GM23338 (cell line): ENCODE results near the gene GGA1. TPM values are rescaled to one million over a fixed set of nuclear protein-coding genes. Genes with fewer than 3 reads are reported as not detected.

Experiments used
- ATAC-seq: fragments of 200-7000 bp; cut with Tn5 transposase; 3 replicates; pipeline ENCODE4 v1.9.1; 2020
- DNase-seq: peaks from one replicate; pipeline ENCODE4 v3.0.0-alpha.2; 2015; ENCODE audit warnings: low spot score
- H2AFZ ChIP-seq: fragments of 200-600 bp; sonication (generic); 2 replicates; pipeline ENCODE4 v1.8.0; 2016; ENCODE audit warnings: antibody characterized with exemption, mild to moderate bottlenecking, moderate library complexity
- H3F3A ChIP-seq: fragments of 200-600 bp; sonication (generic); replicated peaks from 2 replicates; pipeline ENCODE4 v1.8.0; 2017; ENCODE audit warnings: antibody characterized with exemption, mixed run types, low read depth
- H3K27ac ChIP-seq: fragments of 200-600 bp; sonication (generic); 2 replicates; pipeline ENCODE4 v1.6.1; 2016; ENCODE audit warnings: low read depth
- H3K27me3 ChIP-seq: fragments of 200-600 bp; sonication (generic); 2 replicates; pipeline ENCODE4 v1.8.0; 2016; ENCODE audit warnings: mild to moderate bottlenecking, mixed run types, moderate library complexity; ENCODE audit not compliant: insufficient read depth
- H3K36me3 ChIP-seq: fragments of 200-600 bp; sonication (generic); 2 replicates; pipeline ENCODE4 v1.8.0; 2016; ENCODE audit warnings: mild to moderate bottlenecking; ENCODE audit not compliant: insufficient read depth
- H3K4me1 ChIP-seq: fragments of 200-600 bp; sonication (generic); 2 replicates; pipeline ENCODE4 v1.8.0; 2016; ENCODE audit warnings: mild to moderate bottlenecking, moderate library complexity; ENCODE audit not compliant: insufficient read depth
- H3K4me2 ChIP-seq: fragments of 200-600 bp; sonication (generic); 2 replicates; pipeline ENCODE4 v1.7.1; 2017; ENCODE audit warnings: mixed run types
- H3K4me3 ChIP-seq: fragments of 200-600 bp; sonication (generic); 2 replicates; pipeline ENCODE4 v1.6.1; 2016; ENCODE audit warnings: mixed run types
- H3K79me2 ChIP-seq: fragments of 200-600 bp; sonication (generic); replicated peaks from 2 replicates; pipeline ENCODE4 v1.8.0; 2017; ENCODE audit warnings: mild to moderate bottlenecking; ENCODE audit not compliant: insufficient read depth
- H3K9me2 ChIP-seq: fragments of 200-600 bp; sonication (generic); 2 replicates; pipeline ENCODE4 v1.8.0; 2017; ENCODE audit not compliant: insufficient read depth
- H4K20me1 ChIP-seq: fragments of 200-600 bp; sonication (generic); replicated peaks from 2 replicates; pipeline ENCODE4 v1.8.0; 2017; ENCODE audit warnings: mild to moderate bottlenecking; ENCODE audit not compliant: insufficient read depth
- H3K27ac Mint-ChIP-seq: 2 replicates; pipeline ENCODE4 v1.8.0; 2020; ENCODE audit warnings: inconsistent platforms, mild to moderate bottlenecking, moderate library complexity, mixed read lengths
- H3K27me3 Mint-ChIP-seq: 3 replicates; pipeline ENCODE4 v1.8.0; 2022; ENCODE audit warnings: low read depth, mild to moderate bottlenecking, moderate library complexity, mixed read lengths, inconsistent platforms; ENCODE audit not compliant: insufficient read depth, poor library complexity
- H3K36me3 Mint-ChIP-seq: 3 replicates; pipeline ENCODE4 v1.8.0; 2021; ENCODE audit warnings: low read depth, mild to moderate bottlenecking, inconsistent platforms, moderate library complexity, mixed read lengths
- H3K4me1 Mint-ChIP-seq: 3 replicates; pipeline ENCODE4 v1.8.0; 2020; ENCODE audit warnings: mild to moderate bottlenecking, inconsistent platforms, mixed read lengths
- H3K4me3 Mint-ChIP-seq: 3 replicates; pipeline ENCODE4 v1.8.0; 2021; ENCODE audit warnings: moderate library complexity, mild to moderate bottlenecking, inconsistent platforms, mixed read lengths
- H3K9me3 Mint-ChIP-seq: 3 replicates; pipeline ENCODE4 v1.8.0; 2020; ENCODE audit warnings: moderate library complexity, mild to moderate bottlenecking, inconsistent platforms, mixed read lengths
- EZH2phosphoT487 ChIP-seq: fragments of 200-600 bp; sonication (generic); IDR thresholded peaks from one replicate; pipeline ENCODE4 v1.8.1; 2018; ENCODE audit warnings: antibody characterized with exemption; ENCODE audit not compliant: unreplicated experiment
- JUNB ChIP-seq: IDR thresholded peaks from one replicate; pipeline ENCODE4 v1.6.1; 2016; ENCODE audit warnings: antibody characterized with exemption; ENCODE audit not compliant: unreplicated experiment
- POLR2AphosphoS5 ChIP-seq: IDR thresholded peaks from 2 replicates; pipeline ENCODE4 v1.6.1; 2016; ENCODE audit warnings: antibody characterized with exemption, low read depth
- REST ChIP-seq: IDR thresholded peaks from one replicate; pipeline ENCODE4 v1.6.1; 2018; ENCODE audit warnings: antibody characterized with exemption; ENCODE audit not compliant: unreplicated experiment
- ZNF114 ChIP-seq: fragments of 250-450 bp; sonication (Bioruptor Pico); IDR thresholded peaks from 2 replicates; pipeline ENCODE4 v1.5.0; 2020; ENCODE audit warnings: mild to moderate bottlenecking, moderate library complexity
- ZNF462 ChIP-seq: fragments of 250-450 bp; sonication (Bioruptor Pico); IDR thresholded peaks from 2 replicates; pipeline ENCODE4 v1.5.0; 2020; ENCODE audit warnings: mild to moderate bottlenecking, moderate library complexity
- polyA plus RNA-seq: library from polyadenylated mRNA; unstranded; fragments of >200 nt; fragmentation: Nextera tagmentation; extraction: Ambion mirVana; gene quantifications from 2 replicates; pipeline ENCODE4 v1.2.1, GENCODE V29; 2016
- total RNA-seq: library from RNA; depleted of rRNA; stranded (reverse); fragments of >200 nt; shearing (Covaris generic); gene quantifications from 2 replicates; pipeline ENCODE4 v1.2.3, GENCODE V29; 2014
- TF ChIP-seq, protein P1 (sequence below), 2 experiments: fragments of 200-600 bp in 1 of 2; sonication (generic) in 1 of 2; conservative IDR thresholded peaks; 2 replicates each; pipeline versions ENCODE4 v1.5.1 to v1.6.1; 2016 to 2017; ENCODE audit warnings: antibody characterized with exemption in 2 of 2, low read depth in 2 of 2, mild to moderate bottlenecking in 2 of 2, moderate library complexity in 1 of 2

GGA1 gene
- total and polyA plus RNA-seq, 2 experiments from 2014 or later, result 36.9 to 57.1 TPM

- no peak for TF ChIP-seq ZNF462 (CRISPR knock-in tag)
- no peak for TF ChIP-seq POLR2AphosphoS5
- TF ChIP-seq, protein P1, sequence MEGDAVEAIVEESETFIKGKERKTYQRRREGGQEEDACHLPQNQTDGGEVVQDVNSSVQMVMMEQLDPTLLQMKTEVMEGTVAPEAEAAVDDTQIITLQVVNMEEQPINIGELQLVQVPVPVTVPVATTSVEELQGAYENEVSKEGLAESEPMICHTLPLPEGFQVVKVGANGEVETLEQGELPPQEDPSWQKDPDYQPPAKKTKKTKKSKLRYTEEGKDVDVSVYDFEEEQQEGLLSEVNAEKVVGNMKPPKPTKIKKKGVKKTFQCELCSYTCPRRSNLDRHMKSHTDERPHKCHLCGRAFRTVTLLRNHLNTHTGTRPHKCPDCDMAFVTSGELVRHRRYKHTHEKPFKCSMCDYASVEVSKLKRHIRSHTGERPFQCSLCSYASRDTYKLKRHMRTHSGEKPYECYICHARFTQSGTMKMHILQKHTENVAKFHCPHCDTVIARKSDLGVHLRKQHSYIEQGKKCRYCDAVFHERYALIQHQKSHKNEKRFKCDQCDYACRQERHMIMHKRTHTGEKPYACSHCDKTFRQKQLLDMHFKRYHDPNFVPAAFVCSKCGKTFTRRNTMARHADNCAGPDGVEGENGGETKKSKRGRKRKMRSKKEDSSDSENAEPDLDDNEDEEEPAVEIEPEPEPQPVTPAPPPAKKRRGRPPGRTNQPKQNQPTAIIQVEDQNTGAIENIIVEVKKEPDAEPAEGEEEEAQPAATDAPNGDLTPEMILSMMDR (conservative IDR thresholded peaks at IDR 0.05; ENCODE audit: low read depth in 2 of 2), result no peak
- no peak for TF ChIP-seq JUNB
These were observed 51.5 kb downstream of the GGA1 start (continued) for GRCh38 chr22:37659897-37660708.

DNA sequence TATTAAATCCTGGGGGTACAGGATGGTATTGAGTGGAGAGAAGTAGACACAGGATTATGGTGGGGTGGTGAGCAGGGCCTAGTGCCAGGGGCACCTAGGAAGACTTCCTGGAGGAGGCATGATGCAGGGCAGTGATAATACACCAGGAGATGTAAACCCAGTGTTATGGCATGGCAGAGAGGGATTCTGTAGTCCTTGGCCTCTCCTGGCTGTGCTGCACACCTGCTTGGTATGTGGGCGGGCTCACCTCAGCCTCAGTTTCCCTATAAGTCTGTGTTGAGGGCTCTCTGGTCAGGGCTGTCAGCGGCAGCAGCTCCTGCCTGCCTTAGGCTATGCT is 52.0 kb downstream of the GGA1 start:
- ATAC-seq, result no peak

More for the DNA sequence above, 52.0 kb downstream of the GGA1 start:
- no peak overlapping the region for H2AFZ ChIP-seq
- H3K4me2 ChIP-seq, result no peak overlapping the region
- H3K4me1 ChIP-seq, result peaks cover 5% of the 10 kb centered on the region; the same call in 1 of the 2 replicates
- H3K9me2 ChIP-seq, result no peaks in the 10 kb centered on the region
- H3K79me2 ChIP-seq, result peaks cover 59% of the 10 kb centered on the region
- no peak for DNase-seq
- H3K27ac ChIP-seq, result no peak overlapping the region
- H3K36me3 ChIP-seq, result no peaks in the 10 kb centered on the region
- H4K20me1 ChIP-seq, result peaks cover 30% of the 10 kb centered on the region
- H3K36me3 Mint-ChIP-seq, result peaks cover 8% of the 10 kb centered on the region
- H3K27me3 ChIP-seq, result no peaks in the 10 kb centered on the region
- peaks cover 25% of the 10 kb centered on the region for H3K4me1 Mint-ChIP-seq
- H3F3A ChIP-seq, result peaks cover 15% of the 10 kb centered on the region; the same call in 1 of the 2 replicates
- H3K4me3 Mint-ChIP-seq, result peak overlapping the region; percentile 89
- peaks cover 11% of the 10 kb centered on the region for H3K27me3 Mint-ChIP-seq
- no peak for TF ChIP-seq REST
- TF ChIP-seq ZNF114 (CRISPR knock-in tag), result no peak
- no peak for TF ChIP-seq EZH2phosphoT487
- H3K9me3 Mint-ChIP-seq, result no peaks in the 10 kb centered on the region; the same call in 2 of the 3 replicates
- no peak overlapping the region for H3K4me3 ChIP-seq
- H3K27ac Mint-ChIP-seq, result no peak overlapping the region
